Right lobe of liver (tissue), 6 donors: ENCODE measurements around the gene NAGLU. TPM values are rescaled to one million over a fixed set of nuclear protein-coding genes. Genes with fewer than 3 reads are reported as not detected.
"Not testable (repeated sequence)": the region's sequence is repeated elsewhere in the genome, so short reads cannot be mapped to it uniquely, and the experiment has no call there.

Experiments
- ATAC-seq, 4 donors: fragments of 200-7000 bp; cut with Tn5 transposase; one replicate each; pipeline ENCODE4 v1.9.1; 2020; ENCODE audit warnings: mild to moderate bottlenecking in 4 of 4, moderate library complexity in 4 of 4
- DNase-seq, 3 donors: peaks; one replicate each; pipeline ENCODE4 v3.0.0-alpha.2; 2020
- H3K27ac ChIP-seq, 3 donors: fragments of 200-600 bp; one replicate each; pipeline ENCODE4 v1.8.0; 2022
- H3K27me3 ChIP-seq, 2 donors: fragments of 200-600 bp; one replicate each; pipeline ENCODE4 v1.8.0; 2022
- H3K36me3 ChIP-seq, 4 donors: fragments of 200-600 bp; sonication (generic) in 1 of 4; one replicate each; pipeline versions ENCODE4 v1.5.1 to v1.8.0; 2017 to 2022; ENCODE audit warnings: control low read depth in 1 of 4
- H3K4me1 ChIP-seq, 4 donors: fragments of 200-600 bp; sonication (generic) in 1 of 4; one replicate each; pipeline versions ENCODE4 v1.5.1 to v1.8.0; 2017 to 2022; ENCODE audit warnings: control low read depth in 1 of 4
- H3K4me3 ChIP-seq, 3 donors: fragments of 200-600 bp; one replicate each; pipeline ENCODE4 v1.8.0; 2022
- H3K9me3 ChIP-seq, 4 donors: fragments of 200-600 bp; sonication (generic) in 1 of 4; one replicate each; pipeline versions ENCODE4 v1.5.1 to v1.8.0; 2017 to 2022; ENCODE audit warnings: control low read depth in 1 of 4
- POLR2A ChIP-seq: fragments of 450-650 bp; IDR thresholded peaks from one replicate; pipeline ENCODE4 v1.6.1; 2017; ENCODE audit warnings: antibody characterized with exemption, mild to moderate bottlenecking
- WGBS: methylation state at CpG from one replicate; pipeline ENCODE4 v1.1.6; 2018; ENCODE audit warnings: low coverage, low lambda C conversion rate; ENCODE audit not compliant: insufficient coverage; ENCODE audit errors: missing lambda C conversion rate; 5-methylcytosine and 5-hydroxymethylcytosine counted together
- intact Hi-C, 2 donors: fragments of 100-400 bp; cut with DNase I; formaldehyde crosslinking; loops; one replicate each; pipeline versions ENCODE4 v1.11.2 to v1.14.1; 2022
- total RNA-seq, 6 experiments: library from RNA; depleted of rRNA in 2 of 6; stranded (reverse); fragments of >200 nt in 2 of 6; fragmentation: NEBNext Ultra II Directional in 3 of 6; extraction: Animal tissue kit (Norgen Biotek cat#: 25700) in 3 of 6; gene quantifications; one replicate each; pipeline versions ENCODE4 v1.1.0 to v1.2.4, GENCODE V29; 2016 to 2023
- TF ChIP-seq, protein P1 (sequence below), 4 donors: fragments of 200-600 bp in 3 of 4; fragments of 450-650 bp in 1 of 4; IDR thresholded peaks; one replicate each; pipeline versions ENCODE4 v1.5.1 to v1.8.0; 2016 to 2022; ENCODE audit warnings: antibody characterized with exemption in 4 of 4, mild to moderate bottlenecking in 2 of 4
- donor health status: DM: no; HTN: yes; CAD: no.
- donor health status: DM: no; HTN: no; CAD: no.
- donor health status: DM: no; HTN: no; CAD: no.
- donor health status: DM: no; HTN: yes; CAD: no.
- donor health status: DM: no; HTN: yes; CAD: no.

The NAGLU gene
- total RNA-seq, 6 experiments from 2014 or later = 36.4 to 81.6 (median 43.7) TPM

DNA sequence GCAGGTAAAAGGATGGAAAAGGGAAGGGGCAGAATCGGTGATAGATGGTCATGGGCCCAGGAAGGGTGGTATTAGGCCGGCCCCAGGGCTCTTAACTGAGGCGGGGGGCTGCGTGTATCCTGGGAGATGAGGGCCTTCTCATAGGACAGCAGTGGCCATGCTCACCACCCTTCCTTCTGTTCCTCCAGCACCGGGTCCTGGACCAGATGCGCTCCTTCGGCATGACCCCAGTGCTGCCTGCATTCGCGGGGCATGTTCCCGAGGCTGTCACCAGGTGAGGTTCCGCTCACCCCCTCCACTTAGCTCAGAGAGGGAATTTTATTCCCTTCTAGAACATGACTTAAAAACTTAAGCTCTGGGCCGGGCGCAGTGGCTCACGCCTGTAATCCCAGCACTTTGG lies 2.4 kb downstream of the NAGLU start:
- TF ChIP-seq POLR2A = no peak
- H3K4me1 ChIP-seq = peaks cover 0 to 33% (median 12%) of the 10 kb centered on the region in 4 donors
- ATAC-seq = no peak
- intact Hi-C loops = no loop called here
- H3K27me3 ChIP-seq = no peaks in the 10 kb centered on the region
- no peak overlapping the region for H3K4me3 ChIP-seq
- no peak overlapping the region for H3K27ac ChIP-seq
- H3K9me3 ChIP-seq = no peaks in the 10 kb centered on the region
- WGBS = 100% methylated on average over 2 of the region's 14 CpGs
- peak in 1 of 3 donors; percentile 56 for DNase-seq
- H3K36me3 ChIP-seq = peaks cover 0 to 20% (median 7%) of the 10 kb centered on the region in 4 donors

DNA sequence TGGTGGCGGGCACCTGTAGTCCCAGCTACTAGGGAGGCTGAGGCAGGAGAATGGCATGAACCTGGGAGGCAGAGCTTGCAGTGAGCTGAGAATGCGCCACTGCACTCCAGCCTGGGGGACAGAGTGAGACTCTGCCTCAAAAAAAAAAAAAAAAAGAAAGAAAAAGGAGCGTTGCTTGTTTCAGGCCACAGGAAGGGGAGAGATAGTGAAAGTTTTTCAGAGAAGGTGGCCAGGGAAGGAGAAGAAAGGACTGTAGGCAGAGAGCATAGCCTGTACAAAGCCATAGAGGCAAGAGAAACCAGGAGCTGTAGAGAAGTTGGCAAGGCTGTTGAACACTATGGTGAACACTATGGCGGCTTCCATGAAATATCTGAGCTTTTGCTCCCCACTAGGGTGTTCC lies 4.5 kb downstream of the NAGLU start:
- H3K9me3 ChIP-seq, H3K4me3 ChIP-seq, H3K27me3 ChIP-seq, DNase-seq, intact Hi-C loops, ATAC-seq: not testable (repeated sequence)
- Histone ChIP-seq H3K36me3 (peaks cover 0 to 20% (median 8%) of the 10 kb centered on the region in 4 donors), H3K27ac (peak overlapping the region in 1 of 3 donors; percentile 67), H3K4me1 (peaks cover 0 to 35% (median 14%) of the 10 kb centered on the region in 4 donors)
- WGBS = 87% methylated on average over 3 of the region's 4 CpGs

DNA sequence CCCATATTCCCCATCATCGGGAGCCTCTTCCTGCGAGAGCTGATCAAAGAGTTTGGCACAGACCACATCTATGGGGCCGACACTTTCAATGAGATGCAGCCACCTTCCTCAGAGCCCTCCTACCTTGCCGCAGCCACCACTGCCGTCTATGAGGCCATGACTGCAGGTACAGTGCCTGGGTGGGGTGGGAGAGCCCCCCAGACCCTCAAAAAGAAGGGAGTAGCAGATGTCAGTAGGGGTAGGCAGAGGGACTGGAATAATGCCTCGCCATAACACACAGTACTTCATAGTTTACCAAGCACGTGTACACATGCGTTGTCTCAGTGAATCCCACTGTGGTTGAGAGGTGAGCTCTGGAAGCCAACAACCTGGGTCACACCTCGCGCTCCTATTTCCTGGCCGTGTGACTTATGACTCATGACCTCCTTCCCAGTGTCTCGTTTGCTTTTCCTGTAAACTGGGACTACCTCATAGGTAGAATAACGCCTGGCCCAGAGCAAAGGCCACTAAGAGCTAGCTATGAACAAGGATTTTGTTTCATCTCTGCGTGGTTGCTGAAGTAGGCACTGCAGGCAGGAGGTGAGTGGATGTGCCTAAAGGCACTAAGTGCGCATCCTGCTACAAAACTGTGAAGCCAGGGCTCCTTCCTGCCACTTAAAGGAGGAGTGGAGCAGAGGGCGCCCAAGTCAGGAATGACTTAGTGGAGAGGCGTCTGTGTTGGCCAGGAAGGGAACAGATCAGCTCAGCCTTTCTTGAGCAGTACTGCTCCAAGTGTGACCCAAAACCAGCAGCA lies 5.2 kb downstream of the NAGLU start:
- intact Hi-C loops = no loop called here
- no peaks in the 10 kb centered on the region for H3K9me3 ChIP-seq
- H3K27ac ChIP-seq = peak overlapping the region in 2 of 3 donors; percentile 67
- ATAC-seq (peak; percentile 6 to 62 (median 48)), DNase-seq (peak in 2 of 3 donors; percentile 31 to 65)
- no peak overlapping the region for H3K4me3 ChIP-seq
- TF ChIP-seq, protein P1, sequence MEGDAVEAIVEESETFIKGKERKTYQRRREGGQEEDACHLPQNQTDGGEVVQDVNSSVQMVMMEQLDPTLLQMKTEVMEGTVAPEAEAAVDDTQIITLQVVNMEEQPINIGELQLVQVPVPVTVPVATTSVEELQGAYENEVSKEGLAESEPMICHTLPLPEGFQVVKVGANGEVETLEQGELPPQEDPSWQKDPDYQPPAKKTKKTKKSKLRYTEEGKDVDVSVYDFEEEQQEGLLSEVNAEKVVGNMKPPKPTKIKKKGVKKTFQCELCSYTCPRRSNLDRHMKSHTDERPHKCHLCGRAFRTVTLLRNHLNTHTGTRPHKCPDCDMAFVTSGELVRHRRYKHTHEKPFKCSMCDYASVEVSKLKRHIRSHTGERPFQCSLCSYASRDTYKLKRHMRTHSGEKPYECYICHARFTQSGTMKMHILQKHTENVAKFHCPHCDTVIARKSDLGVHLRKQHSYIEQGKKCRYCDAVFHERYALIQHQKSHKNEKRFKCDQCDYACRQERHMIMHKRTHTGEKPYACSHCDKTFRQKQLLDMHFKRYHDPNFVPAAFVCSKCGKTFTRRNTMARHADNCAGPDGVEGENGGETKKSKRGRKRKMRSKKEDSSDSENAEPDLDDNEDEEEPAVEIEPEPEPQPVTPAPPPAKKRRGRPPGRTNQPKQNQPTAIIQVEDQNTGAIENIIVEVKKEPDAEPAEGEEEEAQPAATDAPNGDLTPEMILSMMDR (IDR thresholded peaks at IDR 0.05) = no peak
- peak; percentile 60 for TF ChIP-seq POLR2A
- peaks cover 0 to 20% (median 8%) of the 10 kb centered on the region in 4 donors for H3K36me3 ChIP-seq
- peaks cover 0 to 35% (median 14%) of the 10 kb centered on the region in 4 donors for H3K4me1 ChIP-seq
- 46% methylated on average over 12 of the region's 17 CpGs for WGBS
- no peaks in the 10 kb centered on the region for H3K27me3 ChIP-seq

DNA sequence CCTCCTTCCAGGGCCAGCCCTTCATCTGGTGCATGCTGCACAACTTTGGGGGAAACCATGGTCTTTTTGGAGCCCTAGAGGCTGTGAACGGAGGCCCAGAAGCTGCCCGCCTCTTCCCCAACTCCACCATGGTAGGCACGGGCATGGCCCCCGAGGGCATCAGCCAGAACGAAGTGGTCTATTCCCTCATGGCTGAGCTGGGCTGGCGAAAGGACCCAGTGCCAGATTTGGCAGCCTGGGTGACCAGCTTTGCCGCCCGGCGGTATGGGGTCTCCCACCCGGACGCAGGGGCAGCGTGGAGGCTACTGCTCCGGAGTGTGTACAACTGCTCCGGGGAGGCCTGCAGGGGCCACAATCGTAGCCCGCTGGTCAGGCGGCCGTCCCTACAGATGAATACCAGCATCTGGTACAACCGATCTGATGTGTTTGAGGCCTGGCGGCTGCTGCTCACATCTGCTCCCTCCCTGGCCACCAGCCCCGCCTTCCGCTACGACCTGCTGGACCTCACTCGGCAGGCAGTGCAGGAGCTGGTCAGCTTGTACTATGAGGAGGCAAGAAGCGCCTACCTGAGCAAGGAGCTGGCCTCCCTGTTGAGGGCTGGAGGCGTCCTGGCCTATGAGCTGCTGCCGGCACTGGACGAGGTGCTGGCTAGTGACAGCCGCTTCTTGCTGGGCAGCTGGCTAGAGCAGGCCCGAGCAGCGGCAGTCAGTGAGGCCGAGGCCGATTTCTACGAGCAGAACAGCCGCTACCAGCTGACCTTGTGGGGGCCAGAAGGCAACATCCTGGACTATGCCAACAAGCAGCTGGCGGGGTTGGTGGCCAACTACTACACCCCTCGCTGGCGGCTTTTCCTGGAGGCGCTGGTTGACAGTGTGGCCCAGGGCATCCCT lies 7.4 kb downstream of the NAGLU start:
- intact Hi-C loops = no loop called here
- Histone ChIP-seq H3K4me3 (no peak overlapping the region), H3K27me3 (no peaks in the 10 kb centered on the region), H3K27ac (peak overlapping the region in 1 of 3 donors; percentile 69), H3K9me3 (no peaks in the 10 kb centered on the region), H3K36me3 (peaks cover 0 to 20% (median 8%) of the 10 kb centered on the region in 4 donors), H3K4me1 (peaks cover 0 to 36% (median 12%) of the 10 kb centered on the region in 4 donors)
- ATAC-seq = no peak
- TF ChIP-seq, protein P1 (IDR thresholded peaks at IDR 0.05) = no peak
- no peak for TF ChIP-seq POLR2A
- peak in 1 of 3 donors; percentile 30 for DNase-seq
- WGBS = 87% methylated on average over 6 of the region's 39 CpGs

DNA sequence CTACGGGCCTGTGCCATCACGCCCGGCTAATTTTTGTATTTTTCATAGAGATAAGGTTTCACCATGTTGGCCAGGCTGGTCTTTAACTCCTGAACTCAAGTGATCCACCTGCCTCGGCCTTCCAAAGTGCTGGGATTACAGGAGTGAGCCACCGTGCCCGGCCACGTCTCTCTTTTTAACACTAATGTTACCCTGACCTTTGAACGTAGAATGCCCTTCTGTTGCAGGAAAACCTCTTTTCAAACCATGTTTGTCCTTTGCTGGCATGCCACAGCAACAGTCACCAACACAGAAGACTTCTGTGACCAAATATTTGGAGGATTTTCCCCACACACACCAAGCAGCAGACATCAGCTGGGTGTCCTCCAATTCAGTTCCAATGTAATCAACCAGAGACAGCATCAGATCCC lies 8.8 kb downstream of the NAGLU start:
- Histone ChIP-seq H3K27me3 (no peaks in the 10 kb centered on the region), H3K27ac (peak overlapping the region; percentile 43 to 69 (median 53)), H3K4me1 (peaks cover 0 to 40% (median 13%) of the 10 kb centered on the region in 4 donors), H3K9me3 (no peaks in the 10 kb centered on the region), H3K36me3 (peaks cover 0 to 11% (median 4%) of the 10 kb centered on the region in 4 donors), H3K4me3 (no peak overlapping the region)
- peak; percentile 27 to 56 (median 39) for ATAC-seq
- peak; percentile 35 to 65 (median 50) for DNase-seq
- intact Hi-C loops = no loop called here
- no peak for TF ChIP-seq POLR2A
- TF ChIP-seq, protein P1 (IDR thresholded peaks at IDR 0.05) = no peak
- 22% methylated on average over 8 of the region's 8 CpGs for WGBS

DNA sequence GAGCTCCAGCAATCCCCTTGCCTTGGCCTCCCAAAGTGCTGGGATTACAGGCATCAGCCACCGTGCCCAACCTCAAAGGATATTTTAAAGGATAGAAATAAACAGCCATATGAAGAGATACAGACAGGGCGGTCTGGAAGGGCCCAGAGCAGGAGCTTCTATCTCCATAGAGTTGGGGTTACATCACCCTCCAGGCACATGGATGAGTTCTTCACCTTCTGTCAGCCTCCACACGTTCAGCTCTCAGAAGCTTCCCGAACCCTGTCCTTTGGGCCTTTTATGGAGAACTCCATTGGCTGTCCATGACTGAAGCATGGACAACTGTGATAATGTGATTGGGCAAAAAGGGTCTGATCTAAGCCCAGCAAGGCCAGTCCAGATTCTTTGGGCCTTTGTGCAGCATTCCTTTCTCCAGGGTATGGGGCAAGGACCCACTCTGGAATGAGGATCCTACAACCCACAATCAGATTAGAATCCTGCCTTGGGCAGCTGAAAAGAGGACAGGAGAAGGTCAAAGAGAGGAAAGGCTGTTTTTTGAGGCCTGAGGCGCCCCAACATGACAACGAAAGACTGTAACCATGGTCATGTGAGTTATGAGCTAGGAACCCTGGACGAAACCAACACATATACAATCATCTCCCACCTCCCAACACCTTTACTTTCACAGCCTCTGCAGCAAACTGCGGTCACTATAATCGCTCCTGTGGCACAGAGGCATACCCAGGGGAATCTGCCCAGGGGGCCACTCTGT lies 9.9 kb downstream of the NAGLU start:
- H3K27me3 ChIP-seq, H3K4me3 ChIP-seq, intact Hi-C loops, DNase-seq, H3K9me3 ChIP-seq, ATAC-seq: not testable (repeated sequence)
- peaks cover 0 to 11% (median 4%) of the 10 kb centered on the region in 4 donors for H3K36me3 ChIP-seq
- 84% methylated on average over 5 of the region's 9 CpGs for WGBS
- H3K27ac ChIP-seq = peak overlapping the region in 2 of 3 donors; percentile 53 to 69
- peaks cover 0 to 38% (median 13%) of the 10 kb centered on the region in 4 donors for H3K4me1 ChIP-seq
